Activated CD4-positive, alpha-beta T cell treated with anti-CD3 and anti-CD28 coated beads for 24 hours (primary cell): ENCODE data around the gene FAM227B.
"Not testable (repeated sequence)": the region's sequence is repeated elsewhere in the genome, so short reads cannot be mapped to it uniquely, and the experiment has no call there.

Source experiments
- DNase-seq, 2 donors: peaks; one replicate each; pipeline ENCODE4 v3.0.0-alpha.2; 2020; ENCODE audit warnings: low read depth in 2 of 2

FAM227B gene

GRCh38 chr15:49380912-49381311, 239.7 kb downstream of the FAM227B start:
- no peak for DNase-seq

- no peak for DNase-seq
Measured at GRCh38 chr15:49379996-49380395, 240.6 kb downstream of the FAM227B start.

DNA sequence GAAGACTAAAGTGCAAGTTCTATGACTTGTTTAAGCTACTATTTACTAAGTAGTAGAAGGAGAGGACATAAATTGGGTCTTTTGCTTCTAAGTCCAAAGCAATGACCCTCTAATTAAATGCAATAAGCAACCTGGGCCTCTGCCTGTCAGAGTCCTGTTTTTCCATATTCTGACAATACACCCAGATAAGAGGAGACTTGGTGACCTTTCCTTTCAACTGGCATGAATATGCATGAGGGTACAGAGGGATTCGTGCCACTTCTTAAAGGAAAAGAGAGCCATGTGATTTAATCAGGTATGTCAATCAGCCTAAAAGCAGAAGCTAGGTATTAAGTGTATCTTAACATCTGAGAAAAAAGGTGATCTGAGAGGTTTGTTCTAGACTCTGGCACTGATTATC, 248.3 kb downstream of the FAM227B start:
- no peak for DNase-seq

DNA sequence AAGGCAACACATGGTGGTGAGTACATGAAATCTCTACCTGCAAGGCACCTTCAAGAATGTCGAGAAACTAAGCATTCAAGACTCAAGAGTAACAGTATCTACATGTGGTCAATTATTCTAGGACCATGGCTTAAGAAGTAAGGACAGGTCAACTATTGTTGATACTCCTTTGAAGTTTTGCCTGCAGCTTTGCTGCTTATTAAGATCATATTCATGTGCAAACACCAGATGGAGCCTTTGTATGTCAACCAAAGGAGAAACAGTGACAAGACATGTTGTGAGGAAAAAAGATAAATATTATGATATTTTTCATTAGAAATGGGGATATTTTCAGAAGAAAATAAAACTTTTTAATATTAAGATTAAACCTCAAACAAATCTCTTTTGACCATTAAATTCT, 249.8 kb downstream of the FAM227B start:
- no peak for DNase-seq

DNA sequence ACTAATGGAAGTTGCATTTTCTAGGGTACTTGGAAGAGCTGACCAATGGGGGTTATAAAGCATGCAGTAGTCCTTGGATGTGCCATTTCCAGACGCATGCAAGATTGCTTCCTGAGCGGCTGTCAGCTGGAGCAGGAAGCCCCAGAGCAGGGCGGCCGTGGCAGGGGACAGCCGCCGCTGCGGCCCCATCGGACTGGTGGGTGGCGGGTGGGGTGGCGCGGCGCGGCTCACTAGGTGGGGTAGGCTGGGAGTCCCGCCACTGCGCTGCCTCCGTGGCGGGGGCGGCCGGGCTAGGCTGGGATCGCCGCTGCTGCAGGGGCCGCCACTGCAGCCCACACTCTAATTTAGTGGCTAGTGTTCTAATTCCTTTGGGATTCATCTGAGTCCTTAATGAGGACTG, 254.1 kb downstream of the FAM227B start:
- no peak for DNase-seq

DNA sequence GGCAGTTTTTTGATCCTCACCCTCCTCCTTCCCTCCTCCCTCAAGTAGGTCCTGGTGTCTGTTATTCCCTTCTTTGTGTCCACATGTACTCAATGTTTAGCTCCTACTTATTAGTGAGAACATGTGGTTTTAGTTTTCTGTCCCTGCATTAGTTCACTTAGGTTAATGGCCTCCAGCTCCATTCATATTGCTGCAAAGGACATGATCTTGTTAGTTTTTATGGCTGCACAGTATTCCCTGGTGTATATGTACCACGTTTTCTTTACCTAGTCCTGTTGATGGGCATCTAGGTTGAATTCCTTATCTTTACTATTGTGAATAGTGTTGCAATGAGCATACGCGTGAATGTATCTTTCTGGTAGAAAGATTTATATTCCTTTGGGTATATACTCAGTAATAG, 259.2 kb downstream of the FAM227B start:
- no peak for DNase-seq

DNA sequence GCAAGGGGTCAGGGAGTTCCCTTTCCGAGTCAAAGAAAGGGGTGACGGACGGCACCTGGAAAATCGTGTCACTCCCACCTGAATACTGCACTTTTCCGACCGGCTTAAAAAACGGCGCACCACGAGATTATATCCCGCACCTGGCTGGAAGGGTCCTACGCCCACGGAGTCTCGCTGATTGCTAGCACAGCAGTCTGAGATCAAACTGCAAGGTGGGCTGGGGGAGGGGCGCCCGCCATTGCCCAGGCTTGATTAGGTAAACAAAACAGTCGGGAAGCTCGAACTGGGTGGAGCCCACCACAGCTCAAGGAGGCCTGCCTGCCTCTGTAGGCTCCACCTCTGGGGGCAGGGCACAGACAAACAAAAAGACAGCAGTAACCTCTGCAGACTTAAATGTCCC, 266.2 kb downstream of the FAM227B start:
- DNase-seq, result not testable (repeated sequence)

GRCh38 chr15:49343546-49343945, 277.1 kb downstream of the FAM227B start:
- no peak for DNase-seq

DNA sequence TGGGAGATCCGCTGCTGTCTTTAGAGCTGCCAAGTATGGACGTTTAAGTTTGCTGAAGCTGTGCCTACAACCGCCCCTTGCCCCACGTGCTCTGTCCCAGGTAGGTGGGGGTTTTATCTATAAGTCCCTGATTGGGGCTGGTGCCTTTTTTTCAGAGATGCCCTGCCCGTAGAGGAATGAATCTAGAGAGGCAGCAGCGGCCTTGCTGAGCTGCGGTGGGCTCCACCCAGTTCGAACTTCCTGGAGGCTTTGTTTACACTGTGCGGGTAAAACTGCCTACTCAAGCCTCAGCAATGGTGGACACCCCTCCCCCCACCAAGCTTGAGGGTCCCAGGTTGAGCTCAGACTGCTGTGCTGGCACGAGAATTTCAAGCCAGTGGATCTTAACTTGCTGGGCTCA, 281.0 kb downstream of the FAM227B start:
- no peak for DNase-seq

DNA sequence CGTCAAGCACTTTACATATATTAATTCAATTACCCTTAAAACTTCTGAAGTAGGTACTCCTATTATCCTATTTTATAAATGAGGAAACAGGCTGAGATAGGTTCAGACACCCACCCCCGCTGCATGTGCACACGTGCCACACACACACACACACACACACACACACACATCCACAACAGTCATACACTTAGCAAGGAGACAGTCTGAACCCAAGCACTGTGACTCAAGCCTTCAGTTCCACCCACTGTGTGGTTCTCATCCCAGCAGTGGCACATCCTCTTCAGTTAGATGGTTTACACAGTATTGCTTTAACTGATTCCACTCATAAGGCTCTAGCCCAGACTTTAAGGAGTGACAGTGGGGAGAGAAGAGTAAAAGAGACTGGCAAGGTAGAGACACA, 288.7 kb downstream of the FAM227B start:
- no peak for DNase-seq

GRCh38 chr15:49331442-49331841, 289.2 kb downstream of the FAM227B start:
- DNase-seq, result no peak

- DNase-seq, result no peak
Measured at GRCh38 chr15:49330166-49330565, 290.5 kb downstream of the FAM227B start.

- no peak for DNase-seq
Measured at GRCh38 chr15:49328941-49329340, 291.7 kb downstream of the FAM227B start.

GRCh38 chr15:49327927-49328326, 292.7 kb downstream of the FAM227B start:
- DNase-seq, result no peak

GRCh38 chr15:49323207-49323606, 297.4 kb downstream of the FAM227B start:
- DNase-seq, result no peak

- DNase-seq, result no peak
Measured at GRCh38 chr15:49320351-49320750, 300.3 kb downstream of the FAM227B start.

DNA sequence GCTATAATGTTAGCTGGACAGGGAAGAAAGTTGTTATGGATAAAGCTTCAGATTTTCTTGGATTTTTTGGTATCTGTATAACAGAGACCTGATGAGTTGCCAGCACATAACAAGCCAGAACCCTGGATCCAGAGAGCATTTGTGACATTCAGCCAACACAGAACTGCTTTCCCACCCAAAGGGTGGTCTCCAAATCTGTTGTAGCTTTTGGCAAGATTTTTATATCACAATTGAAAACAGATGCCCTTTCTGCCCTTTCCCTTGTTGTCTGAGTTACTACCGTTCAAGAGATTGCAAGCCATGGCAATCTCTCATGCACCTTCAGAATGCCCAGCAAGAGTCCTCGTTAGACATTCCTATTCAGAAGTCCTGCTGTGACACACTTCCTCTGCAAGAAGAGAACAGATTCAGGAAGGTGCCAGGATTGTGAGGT, 305.2 kb downstream of the FAM227B start:
- DNase-seq, result no peak

- no peak for DNase-seq
Measured at GRCh38 chr15:49314716-49315115, 305.9 kb downstream of the FAM227B start.

DNA sequence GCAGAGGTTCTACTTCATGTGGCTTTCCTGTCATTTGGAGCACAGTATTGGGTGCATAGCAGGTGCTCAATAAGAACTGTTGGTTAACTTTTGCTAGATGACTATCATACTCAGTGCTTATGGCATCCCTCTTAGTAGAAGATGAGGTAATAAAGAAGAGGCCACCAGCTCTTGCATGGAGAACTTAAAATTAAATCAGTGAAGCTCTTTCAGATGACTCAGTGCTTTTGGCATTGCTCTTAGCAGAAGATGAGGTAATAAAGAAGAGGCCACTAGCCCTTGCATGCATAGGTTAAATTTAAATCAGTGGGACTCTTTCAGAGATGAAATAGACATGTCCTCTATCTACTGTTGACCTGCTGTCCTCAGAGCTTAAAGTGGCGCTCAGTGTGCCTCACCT, 307.0 kb downstream of the FAM227B start:
- no peak for DNase-seq

DNA sequence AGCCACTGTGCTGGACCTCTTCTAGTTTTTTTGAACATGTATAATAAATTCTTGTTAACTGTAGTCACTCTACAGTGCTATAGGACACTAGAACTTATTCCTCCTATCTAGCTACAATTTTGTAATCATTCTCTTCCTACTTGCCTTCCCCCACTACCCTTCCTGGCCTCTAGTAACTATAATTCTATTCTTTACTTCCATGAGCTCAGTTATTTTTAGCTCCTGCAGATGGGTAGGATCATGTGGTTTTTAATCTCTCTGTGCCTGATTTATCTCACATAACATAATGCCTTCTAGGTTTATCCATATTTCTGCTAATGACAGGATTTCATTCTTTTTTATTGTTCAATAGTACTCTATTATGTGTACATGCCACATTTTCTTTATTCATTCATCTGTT, 310.7 kb downstream of the FAM227B start:
- no peak for DNase-seq

GRCh38 chr15:49308686-49309085, 311.9 kb downstream of the FAM227B start:
- DNase-seq, result no peak

DNA sequence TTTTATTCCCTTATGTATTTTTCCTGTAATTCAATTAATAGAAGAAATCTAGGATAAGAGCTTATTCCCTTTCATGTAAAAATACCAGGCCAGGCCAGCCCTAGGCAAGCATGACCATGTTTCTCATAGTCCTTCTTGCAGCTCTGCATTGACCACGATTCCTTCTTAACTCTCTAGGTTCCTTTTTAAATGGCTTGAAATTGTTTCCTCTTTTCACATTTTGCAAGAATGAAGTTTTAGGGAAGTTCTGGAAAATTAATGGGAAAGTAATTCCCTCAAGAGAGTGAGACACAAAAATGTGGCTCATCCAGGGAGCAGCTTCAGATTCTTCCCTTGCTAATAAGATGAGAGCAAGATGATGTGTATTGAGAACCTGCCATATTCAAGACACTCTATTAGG, 314.1 kb downstream of the FAM227B start:
- no peak for DNase-seq

DNA sequence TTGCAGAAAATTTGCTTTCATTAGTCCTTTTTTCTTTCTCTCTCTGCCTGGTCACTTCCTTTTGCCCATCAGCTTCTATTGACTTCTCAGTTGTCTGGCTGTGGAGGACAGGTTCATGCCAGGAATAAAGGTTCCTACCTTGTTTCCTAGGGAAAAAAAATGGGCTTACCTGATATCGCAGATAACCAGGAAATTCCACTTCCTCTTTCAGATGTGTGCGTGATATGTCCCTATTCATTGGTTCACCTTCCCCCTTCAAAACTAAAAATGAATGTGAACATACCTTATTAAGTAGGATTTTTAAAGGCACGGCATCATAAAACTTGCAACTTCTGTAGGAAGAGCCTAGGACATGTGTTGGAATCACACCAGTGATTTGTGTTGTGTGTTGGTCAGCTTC, 317.6 kb downstream of the FAM227B start:
- DNase-seq, result no peak

DNA sequence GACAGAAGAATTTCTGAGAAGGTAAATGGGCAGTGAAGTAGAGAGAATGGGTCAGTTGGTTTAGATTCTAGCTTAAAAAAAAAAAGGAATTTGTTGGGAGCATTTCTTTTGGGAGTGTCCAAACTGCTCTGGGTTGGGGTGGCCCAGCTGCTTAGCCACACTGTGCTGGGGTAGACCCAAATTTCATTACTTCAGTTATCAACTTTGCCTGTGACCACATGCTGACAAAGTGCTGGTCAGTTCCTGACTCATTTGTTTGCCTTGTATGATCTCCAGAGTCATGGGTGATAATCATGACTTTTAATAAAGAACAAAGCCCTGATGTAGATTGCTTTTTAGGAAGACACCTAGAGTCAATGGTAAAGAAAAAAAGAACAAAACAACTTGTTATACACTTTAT, 319.1 kb downstream of the FAM227B start:
- DNase-seq, result no peak

DNA sequence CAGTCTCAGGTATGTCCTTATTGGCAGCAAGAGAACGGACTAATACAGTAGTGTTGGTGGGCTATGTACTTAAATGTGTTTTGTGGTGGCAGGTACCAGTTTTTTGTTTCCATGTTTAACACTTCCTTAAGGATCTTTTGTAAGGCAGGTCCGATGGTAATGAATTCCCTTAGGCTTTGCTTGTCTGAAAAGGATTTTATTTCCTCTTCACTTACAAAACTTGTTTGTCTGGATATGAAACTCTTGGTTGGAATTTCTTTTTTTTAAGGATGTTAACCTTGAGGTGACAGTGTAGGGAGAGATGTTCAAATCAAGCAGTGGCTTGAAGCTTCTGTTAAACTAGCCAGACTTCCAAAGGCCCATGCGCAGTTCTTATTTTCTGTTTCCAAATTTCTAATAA, 319.8 kb downstream of the FAM227B start:
- no peak for DNase-seq
